ENCODE data around the gene ZNF502. TPM values are rescaled to one million over a fixed set of nuclear protein-coding genes. Genes with fewer than 3 reads are reported as not detected.

Gene ZNF502
- polyA plus RNA-seq, 1 donor, result 9.9 TPM

DNA sequence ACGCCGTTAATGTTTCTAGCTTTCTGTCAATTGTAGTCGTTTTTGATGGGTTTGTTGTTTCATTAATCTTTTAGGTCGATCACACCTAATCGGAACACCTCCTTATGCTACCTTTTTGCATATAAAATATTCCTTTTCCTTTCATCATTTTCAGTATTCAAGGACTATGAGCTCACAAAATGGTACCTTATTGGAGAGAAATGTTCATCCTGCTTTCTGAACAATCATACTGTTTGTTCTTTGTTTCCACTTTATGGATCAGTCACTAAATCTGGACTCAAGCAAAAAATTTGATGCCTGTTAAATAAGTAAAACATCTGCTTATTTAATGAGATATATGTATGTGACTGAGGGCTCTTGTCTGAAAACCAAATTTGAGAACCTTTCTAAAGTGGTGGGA is 50.2 kb downstream of the ZNF502 start:
- peaks cover 32% of the 10 kb centered on the region for H3K9me3 ChIP-seq (ENCODE audit: control insufficient read depth, low read depth, low read length)
- H3K27ac ChIP-seq (ENCODE audit: low read length), result no peak overlapping the region
- peaks cover 9% of the 10 kb centered on the region for H3K36me3 ChIP-seq (ENCODE audit: control insufficient read depth, insufficient read depth, low read length)
- peak overlapping the region; percentile 99 for H3K4me3 ChIP-seq (ENCODE audit: low read length)
- WGBS (ENCODE audit: insufficient coverage, low lambda C conversion rate), result 51% methylated on average over 5 of the region's 5 CpGs
- H3K27me3 ChIP-seq (ENCODE audit: control insufficient read depth, insufficient read depth, low read length), result no peaks in the 10 kb centered on the region
- no peaks in the 10 kb centered on the region for H3K4me1 ChIP-seq (ENCODE audit: control insufficient read depth, insufficient read depth, low read length)
- DNase-seq, result no peak

DNA sequence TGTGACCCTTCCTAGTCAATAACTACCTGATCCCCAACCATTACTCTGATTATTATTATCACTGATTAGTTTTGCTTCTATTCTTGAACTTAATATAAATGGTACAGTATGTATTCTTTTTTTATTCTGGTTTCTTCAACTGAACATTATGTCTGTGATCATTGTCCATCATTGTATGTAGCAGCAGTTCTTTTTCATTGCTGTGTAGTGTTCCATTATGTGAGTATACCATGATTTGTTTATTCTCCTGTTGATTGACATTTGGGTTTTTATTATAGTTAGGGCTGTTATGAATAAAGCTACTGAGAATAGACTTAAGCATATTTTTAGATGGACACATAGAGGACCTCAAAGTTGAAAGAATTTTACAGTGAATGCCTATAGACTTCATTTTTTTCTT is 51.8 kb downstream of the ZNF502 start:
- Histone ChIP-seq H3K4me1 (ENCODE audit: control insufficient read depth, insufficient read depth, low read length) (no peaks in the 10 kb centered on the region), H3K36me3 (ENCODE audit: control insufficient read depth, insufficient read depth, low read length) (peaks cover 6% of the 10 kb centered on the region), H3K4me3 (ENCODE audit: low read length) (no peak overlapping the region), H3K27ac (ENCODE audit: low read length) (no peak overlapping the region), H3K9me3 (ENCODE audit: control insufficient read depth, low read depth, low read length) (peaks cover 21% of the 10 kb centered on the region), H3K27me3 (ENCODE audit: control insufficient read depth, insufficient read depth, low read length) (no peaks in the 10 kb centered on the region)
- DNase-seq, result no peak

DNA sequence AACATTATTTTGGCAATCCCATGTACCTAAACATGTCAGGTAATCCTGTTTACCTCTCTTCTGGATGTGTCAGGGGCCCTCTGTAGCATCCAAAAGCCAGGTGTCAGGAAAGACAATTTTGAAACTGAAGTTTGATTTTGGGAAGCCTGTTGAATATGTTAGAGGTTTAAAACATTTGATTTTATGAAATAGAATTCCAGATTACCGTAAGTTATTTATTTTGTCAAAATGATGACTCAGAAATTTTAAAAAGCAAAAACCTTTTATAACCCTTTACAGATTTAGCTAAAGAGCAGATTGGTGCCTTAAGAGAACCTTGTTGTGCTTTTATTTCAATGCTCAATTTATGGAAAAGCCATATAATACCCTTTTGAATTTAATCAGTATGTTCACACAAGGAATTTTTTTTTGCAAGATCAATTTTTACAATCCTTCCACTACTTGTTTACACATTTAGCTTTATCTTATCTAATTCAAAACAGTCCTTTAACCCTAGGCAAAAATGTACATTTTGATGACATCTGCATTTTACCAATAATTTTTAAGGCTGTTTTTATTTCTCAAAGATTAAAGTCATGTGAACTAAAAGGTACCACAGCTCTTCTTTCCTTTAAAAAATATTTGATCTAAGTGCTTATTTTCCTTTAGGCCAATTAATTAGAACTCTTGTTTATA is 59.1 kb downstream of the ZNF502 start:
- WGBS (ENCODE audit: insufficient coverage, low lambda C conversion rate), result 100% methylated on average over 1 of the region's 1 CpG
- DNase-seq, result no peak

DNA sequence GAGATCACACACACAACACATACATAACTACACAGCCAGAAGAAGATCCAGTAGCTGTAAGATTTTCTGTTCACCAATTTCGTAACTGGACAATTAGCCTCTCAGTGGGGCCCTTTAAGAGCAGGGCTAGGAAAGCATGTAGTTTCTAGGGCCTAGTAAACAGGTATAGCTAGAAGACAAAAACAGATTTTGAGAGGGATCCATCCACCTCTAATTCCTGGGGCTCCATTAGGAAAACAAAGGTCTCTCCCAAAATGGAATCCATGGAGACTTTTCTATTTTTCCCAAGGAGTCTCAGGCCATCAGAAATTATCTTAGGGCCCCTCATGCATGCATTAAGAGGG is 59.6 kb downstream of the ZNF502 start:
- no peaks in the 10 kb centered on the region for H3K36me3 ChIP-seq (ENCODE audit: control insufficient read depth, insufficient read depth, low read length)
- H3K4me3 ChIP-seq (ENCODE audit: low read length), result no peak overlapping the region
- no CpG with 5 or more reads among the region's 1 CpG for WGBS (ENCODE audit: insufficient coverage, low lambda C conversion rate)
- H3K4me1 ChIP-seq (ENCODE audit: control insufficient read depth, insufficient read depth, low read length), result no peaks in the 10 kb centered on the region
- no peak overlapping the region for H3K27ac ChIP-seq (ENCODE audit: low read length)
- peaks cover 17% of the 10 kb centered on the region for H3K9me3 ChIP-seq (ENCODE audit: control insufficient read depth, low read depth, low read length)
- no peaks in the 10 kb centered on the region for H3K27me3 ChIP-seq (ENCODE audit: control insufficient read depth, insufficient read depth, low read length)
- DNase-seq, result no peak

More for the DNA sequence above, 59.1 kb downstream of the ZNF502 start:
- Histone ChIP-seq H3K27ac (ENCODE audit: low read length) (no peak overlapping the region), H3K9me3 (ENCODE audit: control insufficient read depth, low read depth, low read length) (peaks cover 17% of the 10 kb centered on the region), H3K36me3 (ENCODE audit: control insufficient read depth, insufficient read depth, low read length) (no peaks in the 10 kb centered on the region), H3K4me1 (ENCODE audit: control insufficient read depth, insufficient read depth, low read length) (no peaks in the 10 kb centered on the region), H3K27me3 (ENCODE audit: control insufficient read depth, insufficient read depth, low read length) (no peaks in the 10 kb centered on the region), H3K4me3 (ENCODE audit: low read length) (no peak overlapping the region)

Other genes with a start within 250 kb of the ZNF502 start
- gene ZNF445, start 235.0 kb upstream of the ZNF502 start, polyA plus RNA-seq, result 18.4 TPM
- gene ZKSCAN7, start 157.5 kb upstream of the ZNF502 start, polyA plus RNA-seq, result 8.4 TPM
- 5.7 TPM for gene ZNF660, start 127.7 kb upstream of the ZNF502 start, polyA plus RNA-seq
- gene ZNF197, start 87.6 kb upstream of the ZNF502 start, polyA plus RNA-seq, result 22.1 TPM
- gene ZNF35, start 63.9 kb upstream of the ZNF502 start, polyA plus RNA-seq, result 7.7 TPM
- 6.1 TPM for gene ZNF501, start 17.0 kb downstream of the ZNF502 start, polyA plus RNA-seq
- gene KIAA1143, start 49.0 kb downstream of the ZNF502 start, polyA plus RNA-seq, result 28.6 TPM
- gene KIF15, start 49.1 kb downstream of the ZNF502 start, polyA plus RNA-seq, result 7.6 TPM
- gene TMEM42, start 149.3 kb downstream of the ZNF502 start, polyA plus RNA-seq, result 17.1 TPM
- gene TGM4, start 161.9 kb downstream of the ZNF502 start, polyA plus RNA-seq, result 0.04 TPM

Data from large intestine (tissue), 3 donors.